NCI-H1694 (cell line): ENCODE measurements around the gene ACTL8.

ENCODE experiments used
- DNase-seq: peaks from one replicate; lab custom pipeline; 2025; lab: John Stamatoyannopoulos, UW

Gene ACTL8

GRCh38 chr1:17875882-17876280 is 120.7 kb downstream of the ACTL8 start:
- DNase-seq = no peak
